Transverse colon (tissue), 4 donors: ENCODE results near the gene NEDD4L. TPM values are rescaled to one million over a fixed set of nuclear protein-coding genes. Genes with fewer than 3 reads are reported as not detected.
A peak's percentile ranks its signal among the peaks of the same experiment; 100 is the strongest.

Experiments
- DNase-seq: peaks from one replicate; pipeline ENCODE4 v3.0.0-alpha.2; 2019
- H3K27ac ChIP-seq, 4 donors: fragments of 200-600 bp; sonication (generic); 2 replicates each; pipeline ENCODE4 v1.5.1; 2016 to 2018; ENCODE audit warnings: inconsistent platforms in 4 of 4
- H3K27me3 ChIP-seq: fragments of 200-600 bp; sonication (generic); 2 replicates; pipeline ENCODE4 v1.5.1; 2017; ENCODE audit warnings: inconsistent platforms
- H3K36me3 ChIP-seq, 4 donors: fragments of 200-600 bp; sonication (generic); 2 replicates each; pipeline ENCODE4 v1.5.1; 2017 to 2019; ENCODE audit warnings: inconsistent platforms in 4 of 4
- H3K4me1 ChIP-seq, 4 donors: fragments of 200-600 bp; sonication (generic); 2 replicates each; pipeline ENCODE4 v1.5.1; 2017 to 2020; ENCODE audit warnings: inconsistent platforms in 4 of 4
- H3K4me3 ChIP-seq, 4 donors: fragments of 200-600 bp; sonication (generic); 1 replicate in 1 of 4; 2 replicates in 3 of 4; pipeline versions ENCODE4 v1.5.1 to v1.6.1; 2017 to 2019; ENCODE audit warnings: inconsistent platforms in 4 of 4
- H3K9me3 ChIP-seq, 2 donors: fragments of 200-600 bp; sonication (generic); 2 replicates each; pipeline ENCODE4 v1.5.1; 2017 to 2019; ENCODE audit warnings: inconsistent platforms in 2 of 2
- EP300 ChIP-seq: sonication (generic); formaldehyde crosslinking; IDR thresholded peaks from one replicate; pipeline ENCODE4 v1.6.1; 2017; ENCODE audit warnings: antibody characterized with exemption, low read depth
- POLR2A ChIP-seq: fragments of 450-650 bp; IDR thresholded peaks from one replicate; pipeline ENCODE4 v1.6.1; 2016; ENCODE audit warnings: antibody characterized with exemption, mild to moderate bottlenecking, moderate library complexity
- POLR2AphosphoS5 ChIP-seq, 3 donors: sonication (generic); formaldehyde crosslinking; IDR thresholded peaks; one replicate each; pipeline ENCODE4 v1.6.1; 2016; ENCODE audit warnings: antibody characterized with exemption in 3 of 3
- WGBS, 2 donors: methylation state at CpG; one replicate each; pipeline ENCODE4 v1.1.5; 2018; ENCODE audit warnings: low coverage in 1 of 2; 5-methylcytosine and 5-hydroxymethylcytosine counted together
- in situ Hi-C, 4 donors: fragments of 200-750 bp; cut with MboI; loops; one replicate each; pipeline versions ENCODE4 v1.15.0 to v1.15.1; 2017; ENCODE audit warnings: low sequenced_read_pairs in 3 of 4, low pct_ligation_motif_present in 1 of 4, low pct_unique_long_range_greater_than_20kb in 1 of 4
- intact Hi-C: fragments of 100-400 bp; cut with DNase I; formaldehyde crosslinking; loops from one replicate; pipeline ENCODE4 v1.15.1; 2023; ENCODE audit warnings: low total_unique reads
- total RNA-seq, 4 donors: library from RNA; depleted of rRNA; stranded (reverse); fragments of >200 nt; gene quantifications; one replicate each; pipeline ENCODE4 v1.1.0, GENCODE V29; 2016
- TF ChIP-seq, protein P1 (sequence below), 5 experiments: fragments of 200-600 bp in 3 of 5; fragments of 450-650 bp in 2 of 5; sonication (generic) in 3 of 5; IDR thresholded peaks; 1 replicate in 2 of 5; 2 replicates in 3 of 5; pipeline ENCODE4 v1.5.1; 2016 to 2017; ENCODE audit warnings: antibody characterized with exemption in 5 of 5, inconsistent platforms in 3 of 5, mild to moderate bottlenecking in 2 of 5, moderate library complexity in 1 of 5

The NEDD4L gene
- total RNA-seq, 4 donors from 2014 or later: 217 to 773 (median 305) TPM

- H3K9me3 ChIP-seq: no peaks in the 10 kb centered on the region
- H3K4me3 ChIP-seq: peak overlapping the region; percentile 70 to 87 (median 86)
- H3K27me3 ChIP-seq: no peaks in the 10 kb centered on the region
- H3K27ac ChIP-seq: peak overlapping the region; percentile 90 to 95 (median 94)
- peaks cover 0 to 31% (median 28%) of the 10 kb centered on the region in 4 donors for H3K4me1 ChIP-seq
- in situ Hi-C loops: loop anchor here in 2 of 4 donors (10.0 to 25.0 kb wide), 2 partner anchors 157 to 420 kb away; partner anchors contain the start of gene NARS1 (in 1 of the 2)
- 0% methylated on average over 50 of the region's 94 CpGs; no CpG with 5 or more reads in 1 of the 2 donors for WGBS, 2 donors
- peak; percentile 55 for DNase-seq
- intact Hi-C loops: loop anchor here (5.0 to 10.0 kb wide), 2 partner anchors 133 to 310 kb away; no protein-coding TSS in a partner anchor
- no peaks in the 10 kb centered on the region for H3K36me3 ChIP-seq
- TF ChIP-seq EP300 (no peak), POLR2A (peak; percentile 37), POLR2AphosphoS5 (IDR thresholded peaks at IDR 0.05) (peak in 1 of 3 donors; percentile 5)
- TF ChIP-seq, protein P1, sequence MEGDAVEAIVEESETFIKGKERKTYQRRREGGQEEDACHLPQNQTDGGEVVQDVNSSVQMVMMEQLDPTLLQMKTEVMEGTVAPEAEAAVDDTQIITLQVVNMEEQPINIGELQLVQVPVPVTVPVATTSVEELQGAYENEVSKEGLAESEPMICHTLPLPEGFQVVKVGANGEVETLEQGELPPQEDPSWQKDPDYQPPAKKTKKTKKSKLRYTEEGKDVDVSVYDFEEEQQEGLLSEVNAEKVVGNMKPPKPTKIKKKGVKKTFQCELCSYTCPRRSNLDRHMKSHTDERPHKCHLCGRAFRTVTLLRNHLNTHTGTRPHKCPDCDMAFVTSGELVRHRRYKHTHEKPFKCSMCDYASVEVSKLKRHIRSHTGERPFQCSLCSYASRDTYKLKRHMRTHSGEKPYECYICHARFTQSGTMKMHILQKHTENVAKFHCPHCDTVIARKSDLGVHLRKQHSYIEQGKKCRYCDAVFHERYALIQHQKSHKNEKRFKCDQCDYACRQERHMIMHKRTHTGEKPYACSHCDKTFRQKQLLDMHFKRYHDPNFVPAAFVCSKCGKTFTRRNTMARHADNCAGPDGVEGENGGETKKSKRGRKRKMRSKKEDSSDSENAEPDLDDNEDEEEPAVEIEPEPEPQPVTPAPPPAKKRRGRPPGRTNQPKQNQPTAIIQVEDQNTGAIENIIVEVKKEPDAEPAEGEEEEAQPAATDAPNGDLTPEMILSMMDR (IDR thresholded peaks at IDR 0.05): peak in 3 of 5 experiments; percentile 28 to 46 (median 32)
Observed at GRCh38 chr18:58044370-58045241, 580 bp downstream of the NEDD4L start.

DNA sequence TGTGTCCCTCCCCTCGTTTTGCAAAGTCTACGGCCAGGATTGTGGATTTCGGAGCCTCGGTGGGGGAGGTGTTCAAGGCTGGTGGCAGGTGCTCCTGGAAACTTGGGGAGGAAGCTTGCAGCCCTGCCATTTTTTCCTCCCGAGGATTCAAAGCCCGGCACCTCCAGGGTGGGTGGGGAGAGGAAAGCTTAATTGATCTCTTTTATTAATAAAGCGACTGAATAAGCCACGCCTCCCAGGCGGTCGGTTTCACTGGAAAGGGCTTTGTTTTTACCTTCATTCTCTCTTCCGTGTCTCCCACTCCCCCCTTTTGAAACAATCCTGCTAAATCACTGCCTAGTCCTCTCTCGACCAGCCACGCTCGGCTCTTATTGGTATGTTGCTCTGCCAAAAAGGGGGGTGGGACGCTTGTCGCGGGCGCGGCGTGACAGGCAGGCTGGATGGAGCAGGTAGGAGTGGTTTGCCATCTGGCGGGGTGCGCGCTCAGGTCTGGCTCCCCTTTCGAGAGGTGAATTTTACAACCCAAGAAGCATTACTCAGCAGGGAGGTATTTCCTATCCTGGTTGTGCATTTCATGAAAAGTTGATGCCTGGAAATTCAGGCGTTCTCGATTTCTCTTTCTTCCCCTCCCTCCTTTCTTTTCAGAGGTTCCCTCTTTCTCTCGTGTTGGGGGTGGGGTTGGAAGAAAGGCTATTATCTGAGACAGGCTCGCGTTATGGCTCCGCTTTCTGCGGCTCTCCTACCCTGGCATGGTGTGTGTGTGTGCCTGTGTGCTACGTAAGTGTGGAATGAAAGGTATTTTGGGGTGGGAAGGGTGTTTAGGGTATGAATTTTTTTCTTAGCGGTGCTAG, 1.4 kb downstream of the NEDD4L start:
- Histone ChIP-seq H3K9me3 (no peaks in the 10 kb centered on the region), H3K27ac (peak overlapping the region; percentile 90 to 95 (median 94)), H3K4me1 (peaks cover 0 to 31% (median 28%) of the 10 kb centered on the region in 4 donors), H3K36me3 (no peaks in the 10 kb centered on the region), H3K27me3 (no peaks in the 10 kb centered on the region), H3K4me3 (peak overlapping the region; percentile 70 to 87 (median 86))
- in situ Hi-C loops (loop anchor here in 2 of 4 donors (10.0 to 25.0 kb wide), 2 partner anchors 158 to 421 kb away; partner anchors contain the start of gene NARS1 (in 1 of the 2)), intact Hi-C loops (loop anchor here (5.0 to 10.0 kb wide), 2 partner anchors 132 to 309 kb away; no protein-coding TSS in a partner anchor)
- TF ChIP-seq EP300 (no peak), POLR2A (peak; percentile 32), POLR2AphosphoS5 (IDR thresholded peaks at IDR 0.05) (peak in 1 of 3 donors; percentile 39)
- TF ChIP-seq, protein P1 (IDR thresholded peaks at IDR 0.05): no peak
- peak; percentile 78 for DNase-seq
- WGBS, 2 donors: 2 to 11% methylated on average over 14 to 33 of the region's 33 CpGs

GRCh38 chr18:58046093-58046793, 2.2 kb downstream of the NEDD4L start:
- Histone ChIP-seq H3K27me3 (no peaks in the 10 kb centered on the region), H3K4me1 (peaks cover 0 to 29% (median 26%) of the 10 kb centered on the region in 4 donors), H3K36me3 (no peaks in the 10 kb centered on the region), H3K27ac (peak overlapping the region; percentile 90 to 95 (median 94)), H3K9me3 (no peaks in the 10 kb centered on the region), H3K4me3 (peak overlapping the region; percentile 70 to 87 (median 86))
- in situ Hi-C loops (loop anchor here in 2 of 4 donors (10.0 to 25.0 kb wide), 2 partner anchors 159 to 421 kb away; partner anchors contain the start of gene NARS1 (in 1 of the 2)), intact Hi-C loops (loop anchor here (5.0 to 10.0 kb wide), 2 partner anchors 131 to 309 kb away; no protein-coding TSS in a partner anchor)
- DNase-seq: no peak
- no peak for TF ChIP-seq POLR2A
- TF ChIP-seq, protein P1 (IDR thresholded peaks at IDR 0.05): no peak
- 25 to 29% methylated on average over 9 of the region's 9 CpGs for WGBS, 2 donors
